HG03159 (cell line): ENCODE results near the gene TMEM141.
"Not testable (repeated sequence)": the region's sequence is repeated elsewhere in the genome, so short reads cannot be mapped to it uniquely, and the experiment has no call there.

Experiments
- ATAC-seq: cut with Tn5 transposase; IDR thresholded peaks from one replicate; pipeline ENCODE4 v1.9.1; 2021; ENCODE audit warnings: mild to moderate bottlenecking, moderate library complexity; ENCODE audit not compliant: unreplicated experiment

TMEM141 gene

GRCh38 chr9:136755302-136756133 lies 35.6 kb upstream of the TMEM141 start:
- not testable (repeated sequence) for ATAC-seq

DNA sequence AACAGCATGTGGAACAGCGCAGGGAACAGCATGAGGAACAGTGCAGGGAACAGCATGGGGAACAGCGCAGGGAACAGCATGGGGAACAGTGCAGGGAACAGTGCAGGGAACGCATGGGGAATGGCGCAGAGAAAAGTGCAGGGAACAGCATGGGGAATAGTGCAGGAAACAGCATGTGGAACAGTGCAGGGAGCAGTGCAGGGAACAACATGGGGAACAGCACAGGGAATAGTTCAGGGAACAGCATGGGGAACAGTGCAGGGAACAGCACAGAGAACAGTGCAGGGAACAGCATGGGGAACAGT lies 35.1 kb upstream of the TMEM141 start:
- no peak for ATAC-seq

- no peak for ATAC-seq
Observed at GRCh38 chr9:136756836-136757235, 34.3 kb upstream of the TMEM141 start.

DNA sequence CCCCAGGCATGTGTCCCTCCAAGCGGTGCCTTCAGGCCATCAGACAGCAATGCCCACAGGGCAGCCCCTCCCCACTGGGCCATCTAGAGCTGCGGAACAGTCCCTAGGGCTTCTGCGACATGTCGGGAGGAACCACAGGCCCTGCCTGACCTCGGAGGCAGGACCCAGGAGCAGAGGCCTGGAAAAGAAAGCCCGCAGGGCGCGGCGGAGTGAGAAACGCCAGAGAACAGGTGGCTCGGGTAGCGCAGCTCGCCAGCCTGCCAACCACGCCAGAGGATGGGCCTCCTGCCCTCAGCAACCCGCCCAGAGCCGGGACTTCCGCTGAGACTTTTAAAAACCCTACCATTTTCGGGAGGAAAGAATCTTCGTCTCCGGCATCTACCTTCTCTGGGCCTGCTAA lies 33.8 kb upstream of the TMEM141 start:
- ATAC-seq, result no peak

DNA sequence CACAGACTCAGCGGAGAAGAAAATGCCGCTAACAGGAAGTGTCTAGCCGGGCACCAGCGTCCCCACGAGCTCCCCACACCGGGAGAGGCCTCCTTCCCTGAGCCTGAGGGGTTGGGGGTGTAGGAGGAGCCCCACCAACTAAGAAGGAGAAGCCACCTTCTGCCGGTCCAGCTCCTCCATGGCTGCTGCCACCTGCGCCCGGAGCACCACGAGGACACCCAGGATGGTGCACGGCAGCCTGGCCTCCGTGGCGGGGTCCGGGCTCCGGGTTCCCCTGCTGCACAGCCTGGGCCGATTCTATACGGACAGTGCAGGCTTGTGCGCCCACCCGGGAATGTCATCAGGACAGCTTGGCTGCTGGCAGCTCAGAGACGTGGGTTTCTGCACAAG lies 33.4 kb upstream of the TMEM141 start:
- no peak for ATAC-seq

- no peak for ATAC-seq
Observed at GRCh38 chr9:136759001-136759400, 32.1 kb upstream of the TMEM141 start.

DNA sequence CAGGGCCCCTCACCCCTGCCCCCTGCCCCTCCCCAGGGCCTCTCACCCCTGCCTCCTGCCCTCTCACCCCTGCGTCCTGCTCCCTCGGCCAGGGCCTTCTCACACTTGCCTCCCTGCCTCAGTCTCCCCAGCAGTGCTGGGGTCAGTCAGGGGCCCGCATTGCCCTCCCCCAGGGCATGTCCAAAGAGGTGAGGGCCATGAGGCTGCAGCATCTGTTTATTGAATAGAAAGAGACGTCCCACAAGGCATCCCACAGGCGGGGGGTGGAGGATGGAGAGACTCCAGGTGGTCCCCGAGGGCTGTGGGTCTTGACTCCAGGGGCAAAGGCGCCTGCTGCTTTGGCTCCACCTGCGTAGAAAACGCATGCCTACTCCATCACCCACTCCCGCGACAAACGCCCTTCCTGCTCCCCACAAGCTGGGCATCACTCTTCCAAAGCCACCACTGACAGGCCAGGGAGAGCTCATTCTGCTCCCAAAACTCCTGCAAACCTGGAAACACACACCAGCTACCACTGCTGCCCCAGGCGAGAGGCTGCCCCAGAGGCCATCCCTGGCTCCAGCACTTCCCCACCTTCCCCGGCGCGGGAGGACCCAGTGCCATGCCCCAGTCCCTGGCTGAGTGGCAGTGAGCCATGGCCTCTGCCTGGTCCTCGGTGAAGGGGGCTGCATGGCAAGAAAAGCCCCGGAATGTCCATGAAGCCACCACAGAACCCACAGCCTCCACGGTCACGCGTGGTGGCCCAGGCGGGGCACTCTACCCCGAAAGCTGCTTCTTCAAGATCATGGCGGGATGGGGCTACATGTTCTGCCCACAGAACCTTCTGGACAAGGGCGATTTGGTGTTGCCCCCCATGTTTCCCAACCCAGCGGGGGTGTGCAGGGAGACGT lies 31.5 kb upstream of the TMEM141 start:
- no peak for ATAC-seq

GRCh38 chr9:136760424-136760823 lies 30.7 kb upstream of the TMEM141 start:
- ATAC-seq, result no peak

DNA sequence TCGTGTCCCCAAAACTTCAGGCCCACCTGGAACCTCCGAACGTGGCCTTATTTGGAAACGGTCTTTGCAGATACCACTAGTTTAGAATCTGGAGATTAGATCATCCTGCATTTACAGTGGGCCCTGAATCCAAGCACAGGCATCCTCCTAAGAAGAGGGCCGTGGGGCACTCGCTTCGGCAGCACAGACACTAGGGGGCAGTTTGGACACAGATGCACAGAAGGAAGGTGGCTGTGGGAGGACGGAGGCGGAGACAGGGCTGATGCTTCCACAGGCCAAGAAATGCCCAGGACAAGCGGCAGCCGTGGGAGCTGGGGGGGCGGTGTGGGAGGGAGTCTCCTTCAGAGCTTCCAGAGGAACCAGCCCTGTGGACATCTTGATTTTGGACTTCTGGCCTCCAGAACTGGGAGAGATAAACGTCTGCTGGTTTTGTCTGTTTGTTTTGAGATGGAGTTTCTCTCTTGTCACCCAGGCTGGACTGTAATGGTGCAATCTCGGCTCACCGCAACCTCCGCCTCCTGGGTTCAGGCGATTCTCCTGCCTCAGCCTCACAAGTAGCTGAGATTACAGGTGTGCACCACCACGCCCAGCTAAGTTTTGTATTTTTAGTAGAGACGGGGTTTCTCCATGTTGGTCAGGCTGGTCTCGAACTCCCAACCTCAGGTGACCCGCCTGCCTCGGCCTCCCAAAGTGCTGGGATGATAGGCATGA lies 30.2 kb upstream of the TMEM141 start:
- ATAC-seq, result not testable (repeated sequence)

- no peak for ATAC-seq
Observed at GRCh38 chr9:136761545-136761981, 29.6 kb upstream of the TMEM141 start.

GRCh38 chr9:136762221-136762691 lies 28.9 kb upstream of the TMEM141 start:
- ATAC-seq, result no peak

GRCh38 chr9:136762915-136763648 lies 28.1 kb upstream of the TMEM141 start:
- no peak for ATAC-seq

GRCh38 chr9:136763649-136764035 lies 27.5 kb upstream of the TMEM141 start:
- ATAC-seq, result no peak

- ATAC-seq, result no peak
Observed at GRCh38 chr9:136764301-136764891, 26.7 kb upstream of the TMEM141 start, which contains the start of gene LCN15. LCN15 (minus strand) TSS chr9:136764518; CDS start chr9:136764488, 30 bp downstream.

DNA sequence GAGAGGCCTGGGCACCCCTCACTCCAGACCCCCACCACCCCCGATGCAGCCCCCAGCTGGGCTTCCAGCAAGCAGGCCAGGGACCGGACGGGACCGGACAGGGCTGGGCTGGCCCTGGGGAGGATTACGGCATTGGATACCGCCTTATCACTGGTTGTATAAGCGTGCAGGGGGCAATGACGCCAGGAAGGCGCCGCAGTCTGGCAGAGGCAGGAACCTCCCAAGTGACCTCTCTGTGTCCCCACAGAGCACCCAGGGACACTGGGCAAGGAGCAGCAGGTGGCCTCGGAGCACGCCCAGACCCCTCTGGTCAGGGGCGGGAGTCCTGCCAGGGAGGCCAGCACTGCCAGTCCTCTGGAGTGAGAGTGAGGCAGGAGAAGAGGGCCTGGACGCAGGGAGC lies 26.1 kb upstream of the TMEM141 start:
- ATAC-seq, result no peak

DNA sequence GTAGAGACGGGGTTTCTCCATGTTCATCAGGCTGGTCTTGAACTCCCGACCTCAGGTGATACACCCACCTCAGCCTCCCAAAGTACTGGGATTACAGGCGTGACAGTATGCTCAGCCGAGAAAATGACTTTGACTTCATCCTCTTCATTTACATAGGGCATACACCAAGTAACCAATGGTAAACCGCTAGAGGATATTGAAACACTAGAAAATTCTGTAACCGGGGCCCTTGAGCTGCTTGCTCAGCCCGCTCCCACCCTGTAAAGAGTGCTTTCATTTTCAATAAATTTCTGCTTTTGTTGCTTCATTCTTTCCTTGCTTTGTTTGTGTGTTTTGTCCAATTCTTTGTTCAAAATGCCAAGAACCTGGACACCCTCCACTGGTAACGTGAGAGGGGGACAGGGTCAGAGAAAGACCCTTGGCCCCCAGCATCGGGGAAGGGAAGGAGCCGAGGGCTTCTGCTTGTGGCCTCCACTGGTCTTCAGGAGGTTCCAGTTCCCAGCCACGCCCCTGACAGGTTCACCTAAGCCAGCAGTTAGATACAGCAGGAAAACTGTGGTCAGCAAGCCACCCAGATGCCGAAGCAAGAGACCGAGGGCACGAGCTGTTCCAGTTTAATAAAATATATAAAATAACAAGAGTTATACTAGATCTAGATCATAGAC lies 25.3 kb upstream of the TMEM141 start:
- peak; percentile 45 for ATAC-seq

DNA sequence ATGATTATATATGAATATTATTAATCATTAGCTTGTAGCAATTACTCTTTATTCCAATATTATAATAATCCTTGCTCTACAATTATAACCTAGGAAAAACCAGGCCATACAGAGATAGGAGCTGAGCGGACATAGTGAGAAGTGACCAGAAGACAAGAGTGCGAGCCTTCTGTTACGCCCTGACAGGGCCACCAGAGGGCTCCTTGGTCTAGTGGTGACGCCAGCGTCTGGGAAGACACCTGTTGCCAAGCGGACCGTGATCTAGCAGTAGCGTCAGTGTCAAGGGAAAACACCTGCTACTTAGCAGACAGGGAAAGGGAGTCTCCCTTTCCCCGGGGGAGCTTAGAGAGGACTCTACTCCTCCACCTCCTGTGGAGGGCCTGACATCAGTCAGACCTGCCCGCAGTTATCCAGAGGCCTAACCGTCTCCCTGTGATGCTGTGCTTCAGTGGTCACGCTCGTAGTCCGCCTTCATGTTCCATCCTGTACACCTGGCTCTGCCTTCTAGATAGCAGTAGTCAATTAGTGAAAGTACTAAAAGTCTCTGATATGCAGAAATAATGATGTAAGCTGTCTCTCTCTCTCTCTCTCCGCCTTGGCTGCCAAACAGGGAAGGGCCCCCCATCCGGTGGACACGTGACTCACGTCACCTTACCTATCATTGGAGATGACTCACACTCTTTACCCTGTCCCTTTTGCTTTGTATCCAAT lies 24.6 kb upstream of the TMEM141 start:
- not testable (repeated sequence) for ATAC-seq

GRCh38 chr9:136769710-136770191 lies 21.4 kb upstream of the TMEM141 start:
- no peak for ATAC-seq

DNA sequence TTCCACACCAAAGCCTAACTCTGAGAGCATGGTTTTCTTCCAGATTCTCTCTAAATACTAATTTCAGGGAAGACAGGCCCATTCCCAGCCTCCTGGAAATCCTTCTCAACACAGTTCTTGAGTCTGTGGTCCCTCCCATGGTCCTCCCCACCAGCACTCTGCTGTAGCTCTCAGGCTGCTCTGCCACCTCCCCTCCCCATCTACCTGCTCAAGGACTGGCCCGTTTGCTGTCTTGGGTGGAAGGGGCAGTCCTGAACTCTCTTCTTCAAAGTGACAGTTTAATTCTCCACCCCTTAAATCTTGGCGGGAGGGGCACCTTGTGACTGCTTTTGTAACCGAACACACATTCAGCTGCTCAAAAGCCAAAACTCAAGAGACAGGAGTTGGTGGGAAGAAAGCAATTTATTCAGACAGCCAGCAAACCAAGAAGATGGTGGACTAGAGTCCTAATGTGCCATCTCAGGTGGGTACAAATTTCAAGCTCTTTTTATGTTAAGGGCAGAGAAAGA lies 19.2 kb upstream of the TMEM141 start:
- ATAC-seq, result no peak
